Activated T-helper 1 cell treated with Interleukin-2 at 50 U/mL for 16 hours (primary cell): Measurements from ENCODE around the gene ADORA2A.
A peak's percentile ranks its signal among the peaks of the same experiment; 100 is the strongest.

Experiments
- DNase-seq: peaks from one replicate; pipeline ENCODE4 v3.0.0-alpha.2; 2020; ENCODE audit warnings: low read depth

The ADORA2A gene

DNA sequence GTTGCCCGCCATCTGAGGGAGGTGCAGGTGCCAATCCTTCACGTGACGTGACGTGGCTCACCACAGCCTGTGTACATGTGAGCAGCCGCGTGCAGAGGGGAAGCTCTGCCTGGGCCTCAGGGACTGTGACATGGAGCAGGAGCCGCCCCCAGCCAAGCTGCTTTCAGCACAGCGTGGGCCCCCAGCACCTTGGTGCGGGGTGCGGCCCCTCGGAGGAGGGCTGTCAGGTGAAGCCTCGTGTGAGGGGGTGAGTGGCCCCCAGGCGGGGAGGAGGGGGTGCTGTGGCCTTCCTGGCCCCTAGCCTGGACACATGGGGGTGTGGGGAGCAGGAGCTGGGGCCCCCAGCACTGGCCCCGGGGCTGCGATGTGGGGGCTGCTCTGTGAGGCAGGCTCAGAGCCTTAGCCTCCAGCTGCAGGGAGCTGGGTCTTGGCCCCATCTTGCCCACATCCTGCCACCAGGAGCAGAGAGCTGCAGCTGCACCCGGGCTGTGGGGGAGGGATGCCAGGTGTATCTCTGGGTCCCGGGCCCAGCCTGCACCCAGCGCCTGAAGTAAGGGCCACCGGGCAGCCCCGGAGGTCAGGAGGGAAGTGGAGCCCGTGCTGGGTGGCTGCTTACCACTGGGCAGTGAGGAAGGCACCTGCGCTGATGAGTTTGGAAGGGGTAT, at the start of gene ADORA2A:
TSS of gene ADORA2A (plus strand) at position 100 of the 665 bp plus-strand sequence. CDS start 5,806 bp downstream, outside the sequence.
- DNase-seq = peak; percentile 70

DNA sequence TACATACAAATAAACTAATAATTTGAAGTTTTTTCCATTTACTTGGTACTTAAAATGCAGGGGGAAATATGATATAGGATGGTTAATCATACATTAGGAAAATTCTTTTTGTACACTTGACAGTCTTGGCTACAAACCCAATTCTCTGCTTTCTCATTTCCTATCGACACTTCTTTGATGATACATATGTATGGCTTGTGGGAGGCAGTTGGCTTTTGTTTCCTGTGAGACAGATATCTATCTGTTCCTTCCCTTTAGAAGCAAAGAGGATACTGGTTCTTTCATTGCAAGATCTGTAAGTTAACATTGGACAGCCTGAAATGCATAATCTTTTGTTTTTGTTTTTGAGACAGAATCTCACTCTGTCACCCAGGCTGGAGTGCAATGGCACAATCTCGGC, 47.9 kb upstream of the ADORA2A start:
- no peak for DNase-seq

DNA sequence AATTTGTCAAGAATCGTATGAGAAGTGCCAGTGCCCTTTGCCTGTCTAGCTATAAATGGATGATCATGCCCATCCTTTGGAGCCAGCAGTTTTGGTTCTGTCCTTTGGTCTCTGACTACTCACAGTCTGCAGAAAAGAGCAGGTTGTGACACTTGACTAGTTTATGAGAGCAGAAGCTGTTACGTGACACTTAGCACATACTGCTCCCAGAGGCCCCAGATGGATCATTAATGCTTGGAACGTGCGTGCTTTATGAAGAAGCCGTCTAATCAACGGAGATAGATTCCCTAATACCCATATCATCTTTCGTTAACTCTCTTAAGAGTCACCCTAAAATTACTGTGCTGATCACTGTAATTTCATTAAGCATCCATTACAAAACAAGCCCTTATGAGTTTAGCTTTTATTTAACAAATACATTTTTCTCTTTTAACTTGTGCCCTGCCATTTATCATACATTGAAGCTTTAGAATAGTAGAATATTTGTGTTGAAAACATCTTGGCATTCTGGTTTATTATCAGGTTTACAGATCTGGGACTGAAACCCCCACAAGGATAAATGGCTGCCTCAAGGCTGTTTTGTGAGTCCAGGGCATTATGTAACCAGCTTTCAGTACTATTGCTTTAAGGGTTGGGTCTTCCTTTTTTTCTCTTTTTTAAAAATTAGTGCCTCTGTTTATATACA, 47.0 kb upstream of the ADORA2A start:
- DNase-seq = no peak

DNA sequence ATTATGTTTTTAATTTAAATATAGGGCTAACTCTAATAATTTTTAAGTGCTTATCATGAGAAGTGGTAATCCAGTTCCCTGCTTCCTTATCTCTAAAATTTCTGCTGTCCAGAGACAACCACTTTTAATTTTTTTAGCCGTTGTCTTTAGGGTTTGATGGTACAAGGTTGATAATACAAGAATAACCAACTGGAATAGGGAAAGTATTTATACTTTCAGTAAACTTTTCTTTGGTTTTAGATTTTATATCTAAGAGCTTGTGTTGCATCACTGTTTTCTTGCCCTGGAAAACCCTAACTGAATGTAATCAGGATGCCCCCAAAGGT, 46.5 kb upstream of the ADORA2A start:
- no peak for DNase-seq

DNA sequence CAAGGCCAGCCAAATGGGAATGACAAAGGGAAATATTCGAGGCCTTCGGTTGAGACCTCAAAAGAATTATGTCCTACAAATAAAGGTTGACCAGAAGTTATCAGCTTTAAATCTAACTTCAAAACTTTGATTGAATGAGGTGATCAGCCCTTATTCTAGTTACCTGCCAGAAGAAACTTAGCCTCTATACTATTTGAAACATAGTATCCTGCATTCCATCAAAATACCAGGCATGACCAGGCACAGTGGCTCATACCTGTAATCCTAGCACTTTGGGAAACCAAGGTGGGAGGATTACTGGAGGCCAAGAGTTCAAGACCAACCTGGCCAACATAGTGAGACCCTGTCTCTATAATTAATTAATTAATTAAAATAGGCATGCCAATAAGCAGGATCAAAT, 44.3 kb upstream of the ADORA2A start:
- no peak for DNase-seq

DNA sequence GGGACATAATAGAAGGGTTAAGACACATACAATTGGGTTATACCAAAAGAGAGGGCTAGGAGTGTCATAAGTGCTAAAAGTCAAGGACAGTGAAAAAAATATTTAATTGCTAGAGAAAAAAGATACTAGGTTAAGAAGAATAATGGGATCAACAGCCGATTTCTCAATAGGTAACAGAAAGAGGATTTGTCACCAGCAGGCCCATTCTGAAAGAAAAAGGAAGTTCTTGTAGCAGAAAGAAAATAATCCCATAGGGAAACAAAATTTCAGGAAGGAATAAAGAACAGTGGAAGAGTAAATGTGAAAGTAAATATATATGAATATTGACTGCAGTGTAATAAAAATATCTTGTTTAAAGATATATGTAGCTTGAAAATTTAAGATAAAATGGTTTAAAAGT, 43.3 kb upstream of the ADORA2A start:
- DNase-seq = no peak

DNA sequence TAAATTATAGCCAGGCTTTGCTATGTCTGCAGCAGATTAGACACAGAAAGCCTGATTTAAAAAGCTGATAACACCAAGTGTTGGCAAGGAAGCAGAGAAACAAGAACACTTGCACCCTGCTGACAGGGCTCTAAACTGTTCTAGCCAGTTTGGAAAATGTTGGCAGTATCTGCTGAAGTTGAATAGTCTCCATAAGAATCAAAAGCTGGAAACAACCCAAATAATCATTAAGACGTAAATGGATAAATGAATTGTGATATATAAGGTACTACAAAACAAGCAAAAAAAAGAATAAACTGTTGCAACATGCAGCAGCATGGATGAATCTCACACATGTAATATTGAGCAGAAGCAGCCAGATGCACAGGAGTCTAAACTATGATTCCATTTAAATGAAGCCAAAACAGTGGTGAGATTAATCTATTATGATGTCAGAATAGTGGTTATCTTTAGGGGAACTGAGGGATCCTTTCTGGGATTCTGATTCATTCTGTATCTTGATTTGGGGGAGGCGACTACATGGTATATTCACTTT, 40.4 kb upstream of the ADORA2A start:
- no peak for DNase-seq

DNA sequence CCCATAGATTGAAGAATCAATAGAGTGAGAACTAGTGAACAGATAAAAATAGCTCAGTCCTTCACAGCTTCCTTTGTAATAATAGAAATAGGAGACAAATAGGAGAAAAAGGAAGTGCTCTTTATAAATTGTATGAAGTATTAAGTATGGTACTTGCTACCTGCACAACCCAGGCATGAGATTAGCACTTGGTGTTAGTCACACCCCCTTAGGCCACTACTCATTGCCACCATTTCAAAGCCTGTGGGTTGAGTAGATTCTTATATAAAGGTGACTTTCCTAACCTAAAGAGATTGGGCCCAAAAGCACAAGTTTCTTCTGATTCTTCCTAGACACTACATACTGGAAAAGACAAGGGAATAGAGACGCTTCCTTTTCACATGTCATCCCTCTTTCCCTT, 37.7 kb upstream of the ADORA2A start:
- DNase-seq = no peak

DNA sequence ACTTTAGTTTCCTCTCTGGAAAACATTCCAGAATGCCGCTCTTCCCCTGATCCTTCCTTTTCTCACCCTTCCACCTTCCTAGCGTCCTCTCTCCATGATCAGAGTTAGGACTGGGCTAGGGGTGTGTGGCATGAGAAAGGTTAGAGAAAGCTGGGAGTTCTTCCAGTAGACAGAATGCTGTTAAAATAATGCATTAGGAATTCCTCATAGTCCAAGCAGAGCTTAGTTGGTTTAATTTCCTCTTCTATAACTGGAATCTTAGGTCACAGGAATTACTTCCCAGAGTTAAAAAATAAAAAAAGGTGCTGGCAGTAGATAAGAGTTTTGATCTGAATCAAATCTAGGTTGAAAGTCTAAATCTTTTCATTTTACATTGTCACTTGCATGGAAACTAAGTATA, 37.2 kb upstream of the ADORA2A start:
- DNase-seq = no peak

DNA sequence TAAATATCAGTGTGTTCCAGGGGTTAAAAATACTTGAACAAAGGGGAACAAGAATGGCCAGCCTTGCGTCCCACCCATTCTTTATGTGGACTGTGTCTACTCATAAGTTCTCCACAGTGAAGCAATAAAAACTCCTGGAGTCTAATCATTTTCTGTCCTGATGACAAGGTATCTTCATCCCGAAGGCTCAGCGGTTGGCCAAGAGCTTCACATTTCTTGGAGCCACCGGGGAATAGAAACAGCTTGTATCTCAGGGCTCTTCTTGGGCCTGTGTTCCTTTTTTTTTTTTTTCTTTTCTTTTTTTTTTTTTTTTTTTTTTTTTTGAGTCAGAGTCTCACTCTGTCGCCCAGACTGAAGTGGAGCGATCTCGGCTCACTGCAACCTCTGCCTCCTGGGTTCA, 36.8 kb upstream of the ADORA2A start:
- no peak for DNase-seq

DNA sequence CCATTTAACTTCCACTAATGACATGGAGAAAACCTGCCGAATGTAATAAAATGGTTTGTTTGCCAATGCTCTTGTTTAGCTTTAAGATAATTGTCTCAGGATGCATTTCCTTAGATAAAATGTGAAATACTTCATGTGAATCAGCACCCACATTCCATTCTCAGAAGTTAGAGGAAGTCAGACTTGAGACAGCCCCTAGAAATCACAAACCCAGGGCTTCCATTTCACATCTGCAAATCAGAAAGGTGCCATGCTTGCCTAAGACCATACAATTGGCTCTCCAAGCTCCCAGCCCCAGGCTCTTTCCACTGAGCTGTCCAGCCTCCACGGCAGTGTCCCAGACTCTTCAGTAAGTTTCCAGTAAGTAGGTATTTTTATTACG, 35.6 kb upstream of the ADORA2A start:
- DNase-seq = no peak

DNA sequence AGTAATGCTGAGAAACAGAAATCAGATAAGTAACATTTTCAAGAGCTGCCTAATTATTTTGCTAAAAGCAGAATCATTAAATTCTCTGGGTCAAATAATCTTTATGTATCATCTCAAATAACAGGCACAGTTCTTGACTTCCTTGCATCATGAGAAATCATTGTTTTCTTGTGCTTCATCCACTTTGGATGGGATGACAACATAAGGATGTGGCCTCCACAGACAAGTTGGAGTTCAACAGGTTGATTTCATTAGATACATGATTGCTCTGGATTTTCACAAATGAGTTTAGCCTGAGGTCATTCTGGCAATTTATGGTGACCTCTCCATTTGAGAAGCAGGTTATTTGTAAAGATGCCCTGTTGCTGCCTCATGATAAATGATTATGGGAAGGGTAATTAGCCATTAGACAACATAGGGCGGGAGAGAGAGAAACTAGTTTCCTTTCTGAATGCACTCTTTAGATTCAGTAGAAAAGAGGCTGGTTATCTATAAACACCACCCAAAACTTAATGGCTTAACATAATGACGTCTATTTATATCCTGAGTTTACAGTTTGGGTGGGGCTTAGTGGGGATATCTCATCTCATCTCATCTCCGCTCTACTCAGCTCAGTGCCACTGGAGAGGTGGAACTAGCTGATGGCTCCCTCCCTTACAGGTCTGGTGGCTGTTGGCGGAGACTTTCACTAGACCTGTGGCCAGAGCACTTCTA, 35.0 kb upstream of the ADORA2A start:
- no peak for DNase-seq

DNA sequence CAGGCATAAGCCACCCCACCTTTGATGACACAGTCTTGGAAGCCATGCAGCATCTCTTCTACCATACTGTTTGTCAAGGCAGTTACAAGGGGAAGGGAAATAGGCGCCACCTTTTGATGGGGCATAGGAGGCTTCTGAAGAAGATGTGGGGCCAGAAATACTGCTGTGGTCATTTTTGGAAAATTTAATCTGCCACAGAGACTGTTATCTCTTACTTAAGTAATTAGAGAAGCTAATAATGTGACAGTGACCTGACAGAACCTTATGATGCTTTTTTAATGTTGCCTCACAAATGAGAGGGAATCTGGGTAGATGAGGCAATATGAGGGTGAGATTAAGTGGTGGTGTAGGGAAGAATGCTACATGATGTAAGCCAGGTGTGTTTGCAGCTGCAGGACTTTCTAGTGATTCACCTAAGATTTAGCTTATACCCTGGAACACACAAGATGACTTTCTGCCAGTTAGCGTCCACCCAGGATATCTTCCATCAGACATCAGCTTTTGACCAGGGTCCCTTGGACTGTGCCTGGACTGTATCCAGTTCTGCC, 34.3 kb upstream of the ADORA2A start:
- DNase-seq = no peak

DNA sequence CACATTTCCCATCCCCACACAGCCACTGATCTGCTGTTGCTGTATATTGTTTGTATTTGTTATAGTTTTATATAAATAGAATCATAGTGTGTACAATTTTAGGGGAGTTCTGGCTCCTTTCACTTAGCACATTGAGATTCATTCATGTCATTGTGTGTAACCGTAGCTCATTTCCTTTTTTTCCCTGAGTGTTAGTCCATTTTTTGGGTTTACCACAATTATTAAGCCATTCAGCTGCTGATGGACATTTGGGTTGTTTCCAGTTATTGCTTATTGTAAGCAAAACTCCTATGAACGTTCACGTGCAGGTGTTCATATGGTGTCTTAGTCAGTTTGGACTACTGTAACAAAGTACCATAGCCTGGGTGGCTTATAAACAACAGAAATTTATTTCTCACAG, 33.6 kb upstream of the ADORA2A start:
- DNase-seq = no peak

DNA sequence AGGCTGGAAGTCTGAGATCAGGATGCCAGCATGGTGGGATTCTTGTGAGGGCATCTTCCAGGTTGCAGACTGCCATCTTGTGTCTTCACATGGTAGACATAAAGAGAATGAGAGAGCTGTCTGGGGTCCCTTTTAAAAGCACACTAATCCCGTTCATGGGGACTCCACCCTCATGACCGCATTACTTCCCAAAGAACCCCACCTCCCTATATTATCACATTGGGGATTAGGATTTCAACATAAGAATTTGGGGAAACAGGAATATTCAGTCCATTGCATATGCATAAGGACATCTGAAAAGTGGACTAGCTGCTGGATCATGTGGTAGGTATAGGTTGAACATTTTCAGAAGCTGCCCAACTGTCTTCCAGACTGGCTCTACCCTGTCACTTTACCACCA, 33.1 kb upstream of the ADORA2A start:
- no peak for DNase-seq

DNA sequence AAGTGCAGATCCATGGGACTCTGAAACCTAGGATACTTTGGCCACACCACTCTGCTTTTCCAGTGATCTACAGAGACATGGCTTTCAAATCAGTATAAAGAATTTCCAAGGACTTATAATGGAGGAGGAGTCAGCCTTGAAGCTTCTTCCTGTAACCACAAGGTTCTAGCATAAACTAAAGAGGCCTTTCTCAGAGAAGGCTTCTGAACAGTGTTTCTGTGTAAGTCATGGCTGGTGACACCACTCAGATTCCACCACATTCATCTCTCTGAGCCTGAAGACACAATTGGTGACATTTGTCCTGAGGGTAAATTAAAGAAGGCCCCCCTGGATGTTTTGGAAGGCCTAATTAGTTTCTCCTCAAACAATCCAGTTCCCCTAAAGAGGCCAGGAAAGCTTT, 29.0 kb upstream of the ADORA2A start:
- no peak for DNase-seq

DNA sequence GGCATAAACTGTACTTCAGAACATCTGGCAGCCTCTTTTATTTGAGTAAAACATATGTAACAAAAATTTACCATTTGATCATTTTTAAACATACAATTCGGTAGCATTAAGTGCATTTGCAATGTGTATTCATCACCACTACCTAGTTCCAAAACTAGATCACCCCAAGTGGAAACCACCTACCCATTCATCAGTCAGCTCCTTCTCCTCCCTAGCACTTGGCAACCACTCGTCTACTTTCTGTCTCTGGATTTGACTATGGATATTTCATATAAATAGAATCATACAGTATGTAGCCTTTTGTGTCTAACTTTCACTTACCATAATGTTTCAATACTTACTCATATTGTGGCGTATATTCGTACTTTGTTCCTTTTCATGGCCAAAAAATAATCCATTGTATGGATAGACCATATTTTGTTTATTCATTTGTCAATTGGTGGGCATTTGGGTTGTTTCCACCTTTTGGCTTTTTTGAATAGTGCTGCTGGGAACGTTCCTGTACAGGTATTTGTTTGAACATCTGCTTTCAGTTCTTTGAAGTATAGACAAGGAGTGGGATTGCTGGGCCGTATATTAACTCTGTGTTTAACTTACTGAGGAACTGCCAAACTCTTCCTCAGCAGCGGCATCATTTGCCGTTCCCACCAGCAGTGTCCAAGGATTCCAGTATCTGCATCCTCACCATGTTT, 27.2 kb upstream of the ADORA2A start:
- no peak for DNase-seq

DNA sequence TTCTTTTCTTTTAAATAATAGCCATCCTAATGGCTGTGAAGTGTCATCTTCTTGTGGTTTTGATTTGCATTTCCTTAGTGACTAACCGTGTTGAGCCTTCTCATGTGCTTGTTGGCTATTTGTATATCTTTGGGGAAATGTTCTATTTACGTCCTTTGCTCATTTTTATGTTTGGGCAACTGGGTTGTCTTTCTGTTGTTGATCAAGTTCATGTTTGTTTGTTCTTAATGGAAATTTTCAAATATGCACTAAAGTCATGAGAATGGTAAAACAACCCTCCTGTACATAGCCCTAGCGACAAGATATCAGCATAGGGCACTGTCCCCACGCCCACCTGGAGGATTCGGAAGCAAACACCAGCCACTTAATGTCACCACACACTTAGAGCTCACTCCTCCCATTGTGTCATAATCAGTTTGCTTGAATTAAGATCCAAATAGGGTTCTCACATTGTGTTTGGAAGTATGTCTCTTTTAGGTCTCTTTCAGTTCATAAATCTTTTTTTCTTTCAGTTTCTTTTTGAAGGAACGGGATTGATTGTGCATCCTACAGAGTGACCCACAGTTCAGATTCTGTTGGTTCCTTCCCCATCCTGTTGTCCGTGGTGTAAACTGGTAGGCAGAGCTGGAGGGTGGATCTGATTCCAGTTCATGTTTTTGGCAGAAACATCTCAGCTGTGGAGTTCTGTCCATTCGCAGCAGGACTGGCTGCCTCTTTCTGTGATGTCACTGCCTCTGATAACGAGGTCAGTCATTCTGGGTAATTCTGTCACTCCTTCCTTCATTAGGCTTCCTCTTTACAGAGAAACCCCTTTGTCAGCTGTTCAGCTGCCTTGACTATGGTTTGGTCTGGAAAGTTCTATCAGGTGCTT, 26.4 kb upstream of the ADORA2A start:
- DNase-seq = no peak

DNA sequence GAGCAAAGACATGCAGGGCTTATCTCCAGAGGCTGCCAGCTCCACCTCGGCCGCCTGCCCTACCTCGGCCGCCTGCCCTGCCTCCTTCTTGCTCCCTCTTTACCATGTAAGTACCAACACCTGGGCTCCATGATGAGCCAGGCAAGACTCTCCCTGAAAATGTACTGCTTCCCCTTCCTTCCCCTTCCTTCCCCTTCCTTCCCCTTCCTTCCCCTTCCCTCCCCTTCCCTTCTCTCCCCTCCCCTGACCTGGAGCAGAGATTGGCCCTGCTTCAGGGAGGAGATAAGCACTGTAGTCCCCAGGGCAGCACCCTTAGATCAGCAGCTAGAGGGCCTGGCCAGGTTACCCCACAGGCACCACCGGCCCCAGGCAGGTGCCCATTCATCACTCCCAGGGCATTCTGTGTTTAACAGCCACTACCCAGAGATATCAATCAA, 25.4 kb upstream of the ADORA2A start:
- DNase-seq = no peak

DNA sequence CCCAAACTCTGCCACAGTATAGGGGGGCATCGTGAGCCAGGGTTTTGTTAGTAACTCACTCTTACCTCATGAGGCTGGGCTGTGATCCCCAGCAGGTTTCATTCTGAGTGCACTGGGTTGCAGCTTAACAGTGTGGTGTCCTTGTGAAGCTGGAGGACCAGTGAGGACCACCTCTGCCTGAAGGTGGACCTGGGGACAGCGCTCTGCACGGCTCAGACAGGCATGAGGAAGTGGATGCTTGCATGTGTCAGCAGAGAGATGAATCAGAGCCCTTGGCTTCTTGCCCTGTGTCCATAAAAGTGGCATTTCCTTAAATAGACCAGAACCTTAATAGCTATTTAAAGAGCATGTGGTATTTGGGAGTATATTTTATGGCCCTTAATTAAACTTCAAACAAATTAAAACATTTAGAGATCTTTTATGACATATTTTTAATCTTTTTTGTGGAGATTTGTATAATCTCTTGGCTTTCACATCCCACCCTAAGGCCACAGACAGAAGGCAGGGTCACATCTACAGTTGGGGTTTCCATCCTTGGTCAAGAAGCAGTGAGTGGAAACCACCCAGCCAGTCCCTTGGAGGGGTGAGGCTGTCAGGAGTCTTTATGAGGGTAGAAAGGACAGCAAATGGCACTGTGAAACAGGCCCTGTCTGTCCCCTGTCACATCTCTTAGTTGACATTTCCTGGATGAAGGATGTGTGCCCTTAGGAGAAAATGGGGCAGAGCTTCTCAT, 24.8 kb upstream of the ADORA2A start:
- DNase-seq = no peak

DNA sequence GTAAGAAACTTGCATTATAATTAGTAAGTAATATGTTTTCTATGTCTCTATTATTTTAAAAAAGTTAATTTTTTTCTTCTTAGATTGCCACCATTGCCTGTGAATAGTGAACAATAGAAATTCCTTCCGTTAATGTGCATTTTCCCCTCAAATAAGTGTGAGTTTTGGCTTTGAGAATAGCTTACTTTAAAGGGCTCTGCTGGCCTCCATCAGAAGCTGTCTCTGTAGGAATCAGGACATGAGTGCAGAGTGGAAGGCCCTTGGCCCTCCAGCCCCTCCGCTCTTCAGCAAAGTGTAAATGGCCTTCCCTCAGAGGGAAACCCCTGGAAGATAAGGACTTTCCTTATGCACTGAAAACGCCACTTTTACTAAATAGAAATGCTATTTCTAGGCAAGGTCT, 24.1 kb upstream of the ADORA2A start:
- DNase-seq = no peak
